HG03354 (cell line): Measurements from ENCODE around the gene CLCA2.

Experiments
- ATAC-seq: cut with Tn5 transposase; IDR thresholded peaks from one replicate; pipeline ENCODE4 v1.9.1; 2021; ENCODE audit warnings: mild to moderate bottlenecking; ENCODE audit not compliant: unreplicated experiment, poor library complexity, severe bottlenecking

The CLCA2 gene

GRCh38 chr1:86429122-86429725 is 5.3 kb downstream of the CLCA2 start:
- ATAC-seq = no peak

GRCh38 chr1:86429835-86430234 is 5.9 kb downstream of the CLCA2 start:
- no peak for ATAC-seq

- no peak for ATAC-seq
Observed at GRCh38 chr1:86430376-86430775, 6.4 kb downstream of the CLCA2 start.

GRCh38 chr1:86434059-86434458 is 10.1 kb downstream of the CLCA2 start:
- no peak for ATAC-seq

GRCh38 chr1:86435327-86435726 is 11.4 kb downstream of the CLCA2 start:
- ATAC-seq = no peak

DNA sequence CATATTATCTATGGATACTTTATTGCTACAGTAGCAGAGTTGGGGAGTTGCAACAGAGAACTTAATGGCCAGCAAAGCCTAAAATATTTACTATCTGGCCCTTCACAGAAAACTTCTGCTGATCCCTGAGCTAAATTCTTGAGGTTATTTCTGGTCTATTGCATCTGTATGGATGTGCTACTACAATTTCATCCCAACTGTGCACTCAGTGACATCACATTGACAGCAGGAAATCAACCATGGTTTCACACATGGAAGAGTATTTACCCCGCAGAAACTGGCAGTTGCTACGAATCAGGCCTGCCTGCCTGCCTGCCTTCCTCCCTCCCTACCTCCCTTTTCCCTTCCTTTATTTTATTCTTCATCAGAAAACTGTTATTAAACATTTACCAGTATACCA is 12.1 kb downstream of the CLCA2 start:
- ATAC-seq = no peak

GRCh38 chr1:86441581-86441980 is 17.6 kb downstream of the CLCA2 start:
- no peak for ATAC-seq

- no peak for ATAC-seq
Observed at GRCh38 chr1:86441997-86442396, 18.0 kb downstream of the CLCA2 start.

DNA sequence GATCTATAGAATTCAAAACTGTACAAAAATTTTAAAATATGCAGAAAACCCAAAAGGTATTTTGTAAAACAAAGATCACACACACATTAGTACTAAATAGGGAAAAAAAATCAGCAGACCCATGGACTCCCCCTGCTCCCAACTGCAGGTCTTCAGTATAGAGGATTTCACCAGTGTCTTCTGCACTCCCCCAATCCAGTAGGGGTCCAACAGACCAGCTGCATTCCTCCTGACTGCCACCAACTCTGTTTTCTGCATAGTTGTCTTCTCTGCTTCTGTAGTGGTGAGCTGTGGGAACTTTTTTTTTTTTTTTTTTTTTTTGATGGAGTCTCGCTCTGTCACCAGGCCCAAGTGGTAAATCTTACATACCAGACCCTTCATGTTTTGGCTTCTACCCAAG is 21.9 kb downstream of the CLCA2 start:
- ATAC-seq = no peak

DNA sequence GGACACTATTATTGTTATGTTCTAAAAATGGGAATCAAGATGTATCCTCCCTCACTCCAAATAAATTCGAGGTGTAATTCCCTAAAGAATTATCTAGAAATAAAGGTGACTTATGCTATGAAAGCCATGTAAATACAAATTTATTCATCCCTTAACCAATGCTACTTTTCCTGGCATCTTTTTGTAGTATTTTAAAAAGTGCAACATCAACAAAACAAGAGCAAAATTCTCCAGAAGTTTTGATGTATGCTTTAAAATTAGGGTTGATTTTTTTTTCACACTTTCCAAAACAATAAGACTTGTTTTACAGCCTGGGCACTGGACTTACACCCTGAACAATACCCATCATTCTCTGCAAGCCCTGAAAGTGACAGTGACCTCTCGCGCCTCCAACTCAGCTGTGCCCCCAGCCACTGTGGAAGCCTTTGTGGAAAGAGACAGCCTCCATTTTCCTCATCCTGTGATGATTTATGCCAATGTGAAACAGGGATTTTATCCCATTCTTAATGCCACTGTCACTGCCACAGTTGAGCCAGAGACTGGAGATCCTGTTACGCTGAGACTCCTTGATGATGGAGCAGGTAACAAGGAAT is 23.3 kb downstream of the CLCA2 start:
- ATAC-seq = no peak

DNA sequence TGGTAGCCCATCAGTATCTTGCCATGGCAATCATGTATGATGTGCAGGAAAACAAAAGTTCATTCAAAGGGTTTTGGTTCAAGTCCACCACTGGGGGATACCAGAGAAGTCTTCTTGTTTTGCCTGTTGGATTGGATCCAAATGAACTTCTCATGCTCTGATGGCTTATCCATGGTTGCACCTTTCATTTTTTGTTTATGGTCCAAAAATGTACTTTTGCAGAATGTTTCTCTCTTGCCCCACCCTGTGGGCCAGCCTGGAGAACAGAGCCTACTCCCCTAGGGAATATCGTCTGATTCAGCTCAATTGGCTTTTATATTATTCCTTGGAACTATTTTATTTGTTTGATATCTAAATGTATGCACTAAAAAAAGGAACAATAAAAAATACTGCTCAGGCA is 24.7 kb downstream of the CLCA2 start:
- ATAC-seq = no peak

- no peak for ATAC-seq
Observed at GRCh38 chr1:86449103-86449502, 25.1 kb downstream of the CLCA2 start.

DNA sequence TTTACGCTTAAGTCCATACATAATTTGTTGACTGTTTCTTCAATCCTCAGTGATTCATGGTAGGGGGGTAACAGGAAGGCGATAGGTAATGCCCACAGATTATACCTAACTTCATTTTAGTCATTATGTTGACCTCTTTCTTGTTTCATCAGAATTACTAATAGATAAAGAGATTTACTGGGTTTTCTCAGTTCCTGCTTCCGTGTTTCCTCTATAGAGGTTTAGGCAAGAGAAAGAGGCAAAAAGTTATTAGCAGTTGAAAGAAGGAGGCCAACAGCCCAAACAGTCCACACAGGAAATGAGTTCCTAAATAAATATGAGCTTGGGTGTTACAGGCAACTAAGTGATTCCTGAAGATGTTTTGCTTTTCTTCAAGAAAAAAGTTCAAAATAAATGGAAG is 26.9 kb downstream of the CLCA2 start:
- no peak for ATAC-seq

GRCh38 chr1:86453664-86454063 is 29.7 kb downstream of the CLCA2 start:
- no peak for ATAC-seq

DNA sequence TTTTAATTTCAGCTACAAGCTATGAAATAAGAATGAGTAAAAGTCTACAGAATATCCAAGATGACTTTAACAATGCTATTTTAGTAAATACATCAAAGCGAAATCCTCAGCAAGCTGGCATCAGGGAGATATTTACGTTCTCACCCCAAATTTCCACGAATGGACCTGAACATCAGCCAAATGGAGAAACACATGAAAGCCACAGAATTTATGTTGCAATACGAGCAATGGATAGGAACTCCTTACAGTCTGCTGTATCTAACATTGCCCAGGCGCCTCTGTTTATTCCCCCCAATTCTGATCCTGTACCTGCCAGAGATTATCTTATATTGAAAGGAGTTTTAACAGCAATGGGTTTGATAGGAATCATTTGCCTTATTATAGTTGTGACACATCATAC is 31.1 kb downstream of the CLCA2 start:
- no peak for ATAC-seq

DNA sequence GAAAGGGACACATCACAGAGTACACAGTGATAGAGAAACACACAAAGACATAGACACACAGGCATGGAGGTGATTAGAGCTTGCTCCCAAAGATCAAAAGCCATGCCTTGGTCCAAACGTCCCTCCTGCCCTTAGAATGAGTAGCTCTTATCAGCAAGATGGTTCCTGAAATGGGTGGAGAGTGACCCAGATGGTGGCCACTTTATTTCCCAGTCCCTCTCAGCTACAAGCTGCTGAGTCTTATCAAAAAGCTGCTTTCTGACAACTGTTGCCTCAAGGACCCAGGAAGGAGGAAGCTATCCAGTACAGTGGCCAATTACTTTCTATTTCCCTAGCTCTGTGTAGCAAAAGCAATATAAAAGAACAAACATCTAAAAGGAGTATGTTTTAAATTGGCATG is 37.0 kb downstream of the CLCA2 start:
- ATAC-seq = no peak

DNA sequence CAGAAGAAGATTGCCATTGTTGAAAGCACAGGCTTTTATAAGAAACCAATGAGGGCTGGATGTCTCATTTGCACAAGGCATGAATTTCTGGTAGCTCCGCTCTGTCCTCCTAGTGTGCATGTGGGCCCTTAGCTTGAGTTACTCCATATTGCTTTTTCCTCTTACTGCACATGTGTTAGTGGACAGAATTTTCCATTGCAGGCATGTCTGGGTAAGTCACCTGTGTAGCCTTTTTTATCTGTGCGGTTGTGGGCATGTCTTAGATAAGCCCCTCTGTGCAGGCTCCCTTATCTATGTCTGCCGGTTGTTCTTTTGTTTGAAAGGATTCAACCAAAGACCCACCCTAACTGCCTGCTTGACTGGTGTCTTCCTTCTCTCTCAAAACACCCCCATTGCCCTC is 37.5 kb downstream of the CLCA2 start:
- no peak for ATAC-seq

- no peak for ATAC-seq
Observed at GRCh38 chr1:86464819-86465218, 40.8 kb downstream of the CLCA2 start.

- no peak for ATAC-seq
Observed at GRCh38 chr1:86466109-86466844, 42.3 kb downstream of the CLCA2 start.

DNA sequence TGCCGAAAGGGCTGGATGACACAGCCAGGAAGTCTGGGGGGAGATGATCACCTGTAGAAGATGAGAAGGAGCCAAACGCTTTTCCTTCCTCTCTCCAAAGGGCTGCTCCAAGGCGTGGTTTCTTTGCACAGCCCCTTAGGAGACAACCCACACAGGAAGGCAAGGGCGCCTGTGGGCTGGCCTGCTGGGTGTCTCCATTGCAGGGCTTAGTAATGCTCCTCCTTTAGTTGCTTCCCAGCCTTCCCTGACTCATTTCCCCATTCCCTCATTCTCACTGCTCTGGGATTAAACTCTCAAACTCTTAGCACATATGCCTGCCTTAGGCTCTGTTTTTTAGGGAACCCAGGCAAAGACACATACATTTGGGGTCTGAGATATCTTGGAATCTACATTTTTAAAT is 43.0 kb downstream of the CLCA2 start:
- ATAC-seq = no peak

DNA sequence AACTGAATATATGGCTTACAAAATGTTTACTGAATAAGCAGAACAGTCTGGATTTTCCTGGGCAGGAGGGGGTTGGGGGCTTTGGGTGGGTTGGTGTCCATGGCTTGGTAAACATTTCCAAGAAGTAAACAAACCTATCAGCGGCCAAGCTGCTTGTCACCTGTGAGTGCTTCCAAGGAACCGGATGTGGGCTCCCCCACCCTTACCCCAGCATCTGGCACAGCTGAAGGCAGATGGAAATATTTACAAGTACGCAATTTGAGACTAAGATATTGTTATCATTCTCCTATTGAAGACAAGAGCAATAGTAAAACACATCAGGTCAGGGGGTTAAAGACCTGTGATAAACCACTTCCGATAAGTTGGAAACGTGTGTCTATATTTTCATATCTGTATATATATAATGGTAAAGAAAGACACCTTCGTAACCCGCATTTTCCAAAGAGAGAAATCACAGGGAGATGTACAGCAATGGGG is 44.6 kb downstream of the CLCA2 start, which contains the start of gene CLCA1:
Gene CLCA1 (plus strand): TSS at position 427 of the 477 bp plus-strand sequence. CDS start 45 bp downstream, at position 472.
- ATAC-seq = no peak
